ENCODE measurements around the gene PDGFA.

PDGFA gene

DNA sequence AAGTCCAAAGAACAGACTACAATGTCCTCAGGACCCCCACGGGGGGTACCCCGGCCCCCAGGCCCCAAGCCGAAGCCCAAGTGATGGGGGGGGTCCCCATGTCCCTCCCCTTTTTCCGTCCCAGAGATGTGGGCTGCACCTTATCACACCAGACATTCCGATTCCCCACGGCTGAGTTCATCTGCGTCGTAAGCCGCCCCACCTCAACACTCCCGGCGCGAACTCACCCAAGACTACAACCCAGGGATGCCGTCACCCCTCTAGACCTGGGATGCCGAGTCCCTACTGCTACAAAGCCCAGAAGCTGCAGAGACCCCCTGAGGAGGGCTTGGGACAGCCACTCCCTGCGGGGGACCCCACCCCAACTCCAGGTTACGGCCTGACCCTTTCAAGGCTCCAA lies 14.5 kb downstream of the PDGFA start:
- DNase-seq (ENCODE audit: low read depth, low spot score): no peak

DNA sequence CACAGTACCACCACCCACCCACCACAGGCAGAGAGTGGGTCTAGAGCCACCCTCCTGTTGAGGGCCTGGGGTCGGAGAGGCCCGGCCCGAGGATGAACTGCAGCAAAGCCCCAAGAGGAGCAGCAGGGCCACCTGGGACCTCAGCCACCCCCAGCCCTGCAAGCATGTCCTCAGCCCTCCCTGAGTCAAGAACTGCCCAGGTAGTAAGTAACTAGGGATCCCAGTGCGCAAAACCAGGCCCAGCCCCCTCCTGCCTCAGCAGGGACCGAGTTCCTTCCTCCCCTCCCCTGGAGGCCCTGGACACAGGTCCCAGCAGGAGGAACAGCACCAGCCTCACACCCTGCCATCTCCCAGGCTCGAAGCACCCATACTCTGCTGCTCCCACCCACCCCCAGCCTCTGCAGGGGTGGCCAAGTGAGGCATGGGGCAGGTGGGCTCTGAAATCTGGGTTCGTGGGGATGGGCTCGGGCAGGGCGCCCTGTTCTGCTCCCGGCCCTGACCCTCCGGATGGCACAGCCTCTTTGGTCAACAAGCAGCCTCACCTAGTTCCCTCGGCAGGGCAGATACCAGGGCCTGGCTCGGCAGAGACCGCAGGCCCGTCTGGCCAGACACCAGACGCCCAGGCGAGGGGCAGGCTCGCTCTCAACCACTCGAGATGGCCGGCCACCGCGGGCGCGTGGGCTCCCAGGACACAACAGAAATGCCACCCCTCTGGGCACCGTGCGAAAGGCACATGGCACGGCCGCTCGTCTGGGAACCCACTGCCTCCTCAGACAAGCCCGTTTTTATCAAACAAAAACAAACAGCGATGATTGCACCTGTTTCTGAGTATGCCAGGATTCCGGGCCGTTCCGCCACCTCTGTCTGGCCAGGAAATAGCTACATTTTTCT lies 15.2 kb downstream of the PDGFA start:
- no peak for DNase-seq (ENCODE audit: low read depth, low spot score)

DNA sequence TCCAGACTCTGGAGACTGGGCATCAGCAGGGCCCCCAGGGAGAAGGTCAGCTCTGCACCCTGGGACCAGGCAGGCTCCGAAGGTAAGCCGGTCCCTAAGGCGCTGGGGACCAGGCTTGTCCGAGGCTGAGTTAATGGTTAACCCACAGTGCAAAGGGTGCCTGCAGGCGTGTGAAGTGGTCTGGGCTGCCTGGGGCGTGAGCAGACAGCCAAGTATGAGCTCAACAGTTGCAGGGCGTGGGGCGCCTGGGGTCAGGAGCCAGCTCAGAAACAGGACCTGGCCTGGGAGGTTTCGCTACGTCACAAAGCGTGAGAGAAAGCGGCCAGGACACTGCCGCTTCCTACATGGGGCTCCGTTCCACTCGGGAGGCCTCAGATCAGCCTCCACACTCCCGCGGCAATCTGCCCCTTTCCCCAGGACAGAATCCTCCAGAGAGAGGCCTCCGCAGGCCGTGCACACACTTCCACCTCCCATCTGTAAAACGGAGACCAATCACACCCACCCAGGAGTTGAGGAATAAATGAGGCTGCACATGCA lies 16.0 kb downstream of the PDGFA start:
- DNase-seq (ENCODE audit: low read depth, low spot score): no peak

DNA sequence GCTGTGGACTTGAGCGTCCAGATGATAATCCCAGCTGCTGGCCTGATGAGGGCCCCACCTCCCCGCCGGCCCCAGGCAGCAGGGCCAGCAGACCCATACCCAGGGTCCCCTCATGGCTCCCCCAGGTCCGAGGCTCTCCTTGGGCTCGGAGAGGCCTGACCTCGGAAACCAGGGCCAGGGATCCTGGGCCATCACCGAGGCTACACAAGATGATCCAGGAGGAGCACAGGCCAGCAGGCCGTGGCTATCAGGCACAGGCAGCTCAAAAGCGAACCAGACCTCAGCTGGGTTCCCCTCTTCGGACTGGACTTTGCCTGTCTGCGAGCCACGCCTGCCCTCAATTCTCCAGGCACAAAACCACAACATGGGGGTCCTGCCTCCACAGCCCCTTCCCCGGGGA lies 17.4 kb downstream of the PDGFA start:
- DNase-seq (ENCODE audit: low read depth, low spot score): no peak

DNA sequence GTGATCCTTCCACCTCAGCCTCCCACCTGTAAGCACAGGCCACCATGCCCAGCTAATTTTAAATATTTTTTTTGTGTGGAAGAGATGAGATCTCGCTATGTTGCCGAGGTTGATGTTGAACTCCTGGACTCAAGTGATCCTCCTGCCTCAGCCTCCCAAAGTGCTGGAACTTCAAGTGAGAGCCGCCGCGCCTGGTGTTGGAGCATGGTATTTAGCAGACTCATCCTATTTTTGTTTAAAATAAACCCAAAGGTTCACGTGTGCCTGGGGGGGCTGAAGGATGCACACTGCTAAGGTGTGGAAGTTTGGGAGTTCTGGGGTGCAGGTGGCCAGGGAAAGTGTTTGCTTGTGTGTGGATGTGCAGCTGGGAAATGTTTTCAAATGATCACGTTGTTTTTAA lies 18.1 kb downstream of the PDGFA start:
- DNase-seq (ENCODE audit: low read depth, low spot score): no peak

DNA sequence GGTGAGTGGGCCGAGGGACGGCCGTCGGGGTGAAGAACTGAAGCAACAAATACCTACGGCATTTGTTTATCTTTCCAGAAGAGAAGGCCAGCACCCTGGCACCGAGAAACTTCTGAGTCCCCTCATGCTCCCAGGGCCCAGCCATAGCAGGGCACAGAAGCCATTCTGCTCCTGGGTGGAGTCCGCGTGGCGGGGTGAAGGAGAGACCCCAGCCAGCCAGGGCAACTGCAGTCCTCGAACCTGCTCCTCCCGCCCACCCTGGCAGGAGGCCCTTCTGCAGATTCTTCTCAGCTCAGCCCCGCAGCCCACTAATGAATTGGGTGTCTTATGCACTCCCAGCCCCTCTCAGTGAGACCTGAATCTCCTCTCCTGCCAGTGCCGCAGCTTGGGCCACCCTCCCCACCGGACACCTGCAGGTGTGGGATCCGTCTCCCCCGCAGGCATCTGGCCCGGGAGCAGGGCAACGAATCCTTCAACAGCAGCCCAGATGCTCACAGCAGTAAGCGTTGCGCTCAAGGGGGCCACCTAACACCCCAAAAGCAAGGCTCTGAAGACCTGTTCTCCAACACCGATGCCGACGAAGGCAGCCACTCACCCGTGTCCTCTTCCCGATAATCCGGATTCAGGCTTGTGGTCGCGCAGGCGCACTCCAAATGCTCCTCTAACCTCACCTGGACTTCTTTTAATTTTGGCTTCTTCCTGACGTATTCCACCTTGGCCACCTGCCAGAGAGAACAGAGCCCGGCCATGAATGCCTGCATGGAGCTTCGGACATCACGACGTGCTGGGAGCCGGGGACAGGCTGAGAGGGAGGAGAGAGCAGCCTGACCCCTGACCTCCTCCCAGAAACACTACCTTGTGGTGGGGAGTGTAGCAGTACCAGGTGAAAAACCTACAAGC lies 18.9 kb downstream of the PDGFA start:
- no peak for DNase-seq (ENCODE audit: low read depth, low spot score)

DNA sequence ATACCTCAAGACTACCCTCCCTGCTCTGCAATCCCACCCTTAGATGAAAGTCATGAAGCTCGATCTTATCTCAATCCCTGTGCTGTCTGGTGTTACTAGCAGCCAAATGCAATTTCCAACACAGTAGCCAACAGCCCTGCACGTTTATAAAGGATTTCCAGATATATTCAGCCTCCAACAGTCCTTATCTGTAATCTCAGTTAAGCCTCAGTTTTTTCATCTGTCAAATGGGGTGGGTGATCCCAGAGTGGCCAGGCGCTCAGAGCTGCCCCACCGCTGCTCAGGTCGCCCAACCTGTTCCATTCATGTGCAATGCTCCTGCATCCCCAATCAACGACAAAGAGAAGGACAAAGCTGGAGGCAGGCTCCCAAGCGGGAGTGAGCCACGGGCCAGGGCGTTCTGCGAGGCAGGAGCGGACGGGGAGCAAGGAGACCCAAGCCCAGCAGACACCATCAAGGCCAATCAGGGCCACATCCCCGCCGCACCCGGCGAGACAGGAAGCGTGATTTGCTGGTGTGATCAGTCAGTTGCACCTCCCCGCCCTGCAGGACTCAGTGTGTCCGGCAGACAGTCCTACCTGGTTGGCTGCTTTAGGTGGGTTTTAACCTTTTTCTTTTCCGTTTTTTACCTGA lies 19.7 kb downstream of the PDGFA start:
- DNase-seq (ENCODE audit: low read depth, low spot score): no peak

DNA sequence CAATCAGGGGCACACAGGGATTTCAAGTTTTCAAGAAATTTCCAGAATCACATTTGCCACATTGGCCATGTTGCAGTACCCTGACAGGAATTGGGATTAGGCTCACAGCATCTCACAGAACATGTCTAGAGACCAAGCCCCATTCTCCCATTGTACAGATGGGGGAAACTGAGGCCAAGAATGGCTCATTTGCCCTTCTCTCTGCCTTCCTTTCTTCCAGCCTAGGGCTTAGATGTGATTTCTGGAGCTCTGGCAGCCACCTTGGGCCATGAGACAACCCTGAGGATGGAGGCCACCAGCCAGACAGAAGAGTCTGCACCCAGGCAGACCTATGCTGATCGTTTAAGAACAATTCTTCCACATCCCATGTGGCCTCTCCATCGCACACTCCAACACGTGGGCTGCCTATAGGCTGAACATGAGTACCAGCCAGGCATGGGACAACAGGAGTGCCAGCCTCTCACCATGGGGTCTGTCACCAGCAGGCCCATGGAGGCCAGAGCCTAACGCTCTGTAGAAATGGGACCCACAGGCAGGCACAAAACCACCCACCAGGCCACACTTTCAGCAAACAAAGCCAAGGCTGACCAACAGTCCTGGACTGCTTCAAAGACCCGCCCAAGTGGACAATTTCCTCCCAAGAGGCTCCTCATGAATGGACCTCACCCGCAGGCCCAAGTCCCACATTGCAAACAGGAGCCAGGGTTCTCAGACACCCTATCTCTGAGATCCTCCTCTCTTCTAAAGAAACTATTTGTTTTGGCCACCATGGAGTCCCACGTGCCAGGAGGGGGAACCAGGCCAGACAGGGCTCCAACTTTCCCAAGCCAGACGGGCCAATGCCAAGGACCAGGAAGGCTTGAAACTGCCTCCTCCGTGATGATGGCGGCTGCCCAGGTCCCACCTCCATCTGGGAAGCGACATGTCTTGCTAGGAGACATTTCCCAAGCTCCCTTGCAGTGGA lies 20.7 kb downstream of the PDGFA start:
- no peak for DNase-seq (ENCODE audit: low read depth, low spot score)

DNA sequence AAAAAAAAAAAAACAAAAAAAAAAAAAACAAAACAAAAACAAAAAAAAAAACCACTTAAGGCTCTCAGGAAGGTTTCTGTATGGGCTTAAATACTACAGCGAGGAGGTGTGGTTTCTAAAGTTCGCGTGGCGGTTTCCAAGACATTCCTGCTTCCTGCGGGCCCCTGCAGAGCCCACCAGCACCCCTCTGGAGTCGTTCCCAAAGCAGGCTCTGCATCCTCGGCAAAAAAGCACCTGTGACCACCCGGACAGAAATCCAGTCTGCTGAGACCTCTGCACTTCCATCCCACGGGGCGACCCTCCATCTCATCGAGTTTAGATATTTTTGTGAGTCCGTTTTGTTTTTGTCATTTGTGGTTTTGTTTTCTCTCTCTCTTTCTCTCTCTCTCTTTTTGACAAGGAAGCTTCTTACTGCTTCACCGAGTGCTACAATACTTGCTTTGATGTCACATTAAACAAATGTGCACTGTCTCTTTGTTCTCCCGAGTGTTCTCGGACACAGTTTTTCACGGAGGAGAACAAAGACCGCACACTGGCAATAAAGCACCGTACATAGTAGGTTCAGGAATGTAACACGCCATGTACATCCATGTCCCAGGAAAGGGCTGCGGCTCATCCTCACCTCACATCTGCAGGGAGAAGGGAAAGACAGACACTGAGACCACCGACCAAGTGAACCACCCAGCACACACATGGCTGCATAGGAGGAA lies 21.5 kb downstream of the PDGFA start:
- no peak for DNase-seq (ENCODE audit: low read depth, low spot score)

DNA sequence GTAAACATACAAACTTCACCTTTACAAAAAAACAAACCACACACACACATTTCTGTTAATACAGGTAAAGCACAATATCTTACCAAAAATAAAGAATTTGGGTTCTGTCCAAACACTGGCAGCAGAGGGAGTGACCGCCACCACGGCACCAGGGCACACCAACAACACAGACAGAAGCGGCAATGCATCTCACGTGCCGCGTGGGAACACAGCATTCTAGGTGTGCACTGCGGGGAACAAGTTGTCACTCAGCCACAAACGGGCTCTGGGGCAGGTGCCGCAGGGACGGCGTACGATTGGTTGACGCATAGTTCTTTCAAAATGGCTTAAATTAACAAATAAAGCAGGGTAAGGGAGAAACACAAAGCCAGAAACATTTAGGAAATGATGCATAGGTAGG lies 22.3 kb downstream of the PDGFA start:
- no peak for DNase-seq (ENCODE audit: low read depth, low spot score)

DNA sequence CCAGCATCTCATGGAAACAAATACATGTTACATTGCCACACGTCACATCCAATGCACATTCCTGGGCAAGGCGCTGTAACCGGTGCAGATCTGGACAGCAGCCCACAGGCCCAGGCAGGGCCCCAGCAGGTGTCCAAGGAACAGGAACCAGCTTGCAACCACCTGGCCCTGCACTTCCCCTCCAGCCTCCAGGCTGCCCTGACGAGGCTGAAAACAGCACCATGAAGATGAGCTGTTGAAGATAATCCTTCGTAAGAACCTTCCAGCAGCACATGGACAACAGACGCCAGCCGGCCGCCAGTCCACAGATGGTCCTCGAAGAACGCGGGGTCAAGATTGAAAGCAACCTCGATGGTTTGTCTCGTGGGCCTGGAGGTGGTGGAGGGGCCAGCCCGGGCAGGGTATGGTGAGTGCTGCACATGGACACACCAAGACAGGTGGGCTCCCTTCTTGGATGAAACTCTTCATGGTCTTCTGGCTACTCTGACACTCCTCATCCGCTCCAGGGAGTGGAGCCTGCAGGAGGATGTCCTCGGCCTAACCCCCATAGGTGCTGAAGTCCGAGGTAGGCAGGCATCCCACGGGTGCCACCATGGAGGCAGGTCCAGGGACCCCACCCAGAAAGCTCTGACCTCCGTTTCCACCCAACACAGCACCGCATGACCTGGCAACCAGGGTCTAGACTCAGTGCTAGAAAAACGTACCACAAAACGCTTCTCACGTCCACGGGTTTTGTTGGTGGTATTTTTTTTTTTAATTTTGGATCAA lies 22.9 kb downstream of the PDGFA start:
- no peak for DNase-seq (ENCODE audit: low read depth, low spot score)

DNA sequence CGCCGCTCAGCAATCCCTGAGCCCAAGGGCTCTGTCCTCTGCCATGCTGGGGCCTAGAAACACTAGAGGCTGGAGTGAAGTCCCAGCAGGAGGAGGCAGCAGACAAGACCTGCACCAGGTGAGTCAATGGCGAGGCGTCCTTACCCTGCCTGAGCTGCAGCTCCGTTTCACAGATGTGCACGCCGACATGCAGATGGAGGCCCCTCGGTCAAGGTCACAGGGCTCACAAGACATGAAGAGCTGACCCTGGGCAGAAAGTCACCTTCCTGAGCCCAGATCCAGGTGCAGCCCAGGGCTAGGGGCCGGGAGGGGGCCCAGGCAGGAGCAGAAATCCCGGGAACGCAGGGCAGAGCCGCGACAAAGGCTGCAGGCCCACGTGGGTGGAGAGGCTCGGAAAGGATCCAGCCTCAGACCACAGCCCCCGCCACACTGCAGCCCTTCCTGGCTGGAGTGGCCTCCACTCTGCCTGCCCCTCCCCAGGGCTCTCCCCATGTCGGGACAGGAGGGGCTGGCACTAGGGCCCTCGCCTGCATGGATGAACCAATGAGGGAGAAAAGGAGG lies 23.8 kb downstream of the PDGFA start:
- DNase-seq (ENCODE audit: low read depth, low spot score): no peak

DNA sequence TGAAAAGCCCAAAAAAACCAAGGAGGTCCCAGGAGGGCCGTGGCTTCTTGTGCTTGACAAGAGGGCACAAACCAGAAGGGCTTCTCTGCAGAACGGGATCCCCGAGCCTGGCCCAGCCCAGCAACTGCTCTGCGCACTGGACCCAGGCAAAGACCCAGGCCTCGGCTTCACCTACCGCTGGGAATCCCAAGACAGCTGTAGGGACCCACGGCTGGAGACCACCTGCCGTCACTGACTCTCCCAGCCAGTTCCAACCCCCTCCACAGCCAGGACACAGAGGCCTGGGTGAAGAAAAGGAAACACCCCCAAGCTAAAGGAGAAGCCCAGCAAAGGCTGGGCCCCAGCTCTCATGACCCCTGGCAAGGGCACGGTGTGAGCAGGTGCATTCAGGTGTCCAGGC lies 24.3 kb downstream of the PDGFA start:
- no peak for DNase-seq (ENCODE audit: low read depth, low spot score)

DNA sequence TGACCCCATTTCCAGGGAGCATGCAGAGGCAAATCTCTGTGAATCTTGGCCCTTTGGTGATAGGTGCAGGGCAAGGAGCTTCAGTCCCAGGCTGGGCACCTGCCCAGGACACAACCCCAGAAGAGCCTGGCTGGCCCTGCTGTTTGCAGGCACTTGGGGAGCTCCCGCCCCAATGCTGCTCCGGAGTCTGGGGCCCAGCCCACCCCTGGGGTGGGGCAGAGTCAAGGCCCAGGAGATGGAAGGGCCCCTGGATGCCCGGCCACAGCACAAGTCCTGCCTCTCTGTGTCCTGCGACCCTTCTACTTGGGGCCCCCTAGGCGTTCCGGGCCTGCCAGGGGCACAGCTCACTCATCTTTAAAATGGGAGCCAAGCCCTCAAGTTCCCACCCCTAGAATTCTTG lies 24.7 kb downstream of the PDGFA start:
- no peak for DNase-seq (ENCODE audit: low read depth, low spot score)

DNA sequence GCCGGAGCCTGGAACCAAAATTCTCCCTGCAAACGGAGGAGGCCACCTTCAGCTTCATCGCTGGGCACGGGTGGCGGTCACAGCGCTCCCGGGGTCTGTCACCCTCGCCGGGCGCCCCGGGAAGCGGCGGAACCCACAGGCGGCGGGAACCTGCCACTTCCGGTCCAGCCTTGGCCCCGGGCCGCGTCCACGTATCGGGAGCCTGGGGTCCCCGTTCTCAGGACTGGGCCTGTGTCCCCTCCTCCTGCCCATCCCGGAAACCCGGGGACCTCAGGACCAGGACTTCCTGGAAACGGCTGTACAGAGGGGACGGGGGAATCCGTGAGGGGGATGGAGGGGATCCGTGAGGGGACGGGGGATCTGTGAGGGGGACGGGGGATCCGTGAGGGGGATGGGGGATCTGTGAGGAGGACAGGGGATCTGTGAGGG lies 25.4 kb downstream of the PDGFA start:
- no peak for DNase-seq (ENCODE audit: low read depth, low spot score)

DNA sequence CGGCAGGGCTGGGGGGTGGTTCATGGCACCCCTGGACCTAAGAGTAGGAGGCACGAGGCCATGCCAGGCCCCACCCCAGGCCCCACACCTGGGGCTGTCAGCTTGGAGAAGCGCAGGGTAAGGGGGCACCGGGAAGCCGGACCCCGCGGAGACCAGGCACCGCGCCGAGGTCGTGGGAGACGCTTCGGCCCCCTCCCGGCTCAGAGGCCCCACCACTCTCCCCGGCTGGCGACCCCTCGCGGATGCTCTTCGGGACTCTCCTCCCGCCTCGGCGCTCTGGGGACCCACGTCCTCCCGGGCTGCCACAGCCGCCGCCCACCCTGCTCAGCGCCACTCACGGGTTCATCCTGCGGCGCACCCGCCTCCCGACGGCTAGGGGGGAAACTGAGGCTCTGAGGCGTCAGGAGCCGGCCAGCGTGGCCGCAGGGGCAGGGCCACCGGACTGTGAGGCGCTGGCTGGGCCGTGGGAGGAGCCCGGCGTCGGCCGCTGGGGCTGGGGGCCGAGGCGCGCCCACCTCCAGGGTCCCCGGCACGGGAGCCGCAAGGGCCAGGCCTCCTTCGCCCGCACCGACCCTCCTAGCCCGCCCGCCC lies 25.9 kb downstream of the PDGFA start:
- DNase-seq (ENCODE audit: low read depth, low spot score): no peak

DNA sequence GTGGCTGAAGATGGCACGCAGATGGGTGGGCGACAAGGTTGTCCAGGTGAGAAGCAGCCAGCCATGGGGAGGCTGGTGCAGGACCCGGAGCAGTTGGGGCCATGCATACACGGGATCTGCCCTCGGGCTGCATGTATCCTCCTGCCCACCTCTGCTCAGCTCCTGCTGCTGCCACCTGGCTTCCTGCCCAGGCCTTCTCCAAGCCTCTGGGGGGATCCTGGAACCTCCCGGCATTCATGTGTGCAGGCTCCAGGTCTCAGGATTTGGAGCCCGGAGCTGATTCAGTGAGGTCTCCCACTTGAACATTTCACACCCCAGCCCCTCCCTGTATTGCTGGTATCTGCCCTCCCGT lies 27.0 kb downstream of the PDGFA start:
- DNase-seq (ENCODE audit: low read depth, low spot score): no peak

DNA sequence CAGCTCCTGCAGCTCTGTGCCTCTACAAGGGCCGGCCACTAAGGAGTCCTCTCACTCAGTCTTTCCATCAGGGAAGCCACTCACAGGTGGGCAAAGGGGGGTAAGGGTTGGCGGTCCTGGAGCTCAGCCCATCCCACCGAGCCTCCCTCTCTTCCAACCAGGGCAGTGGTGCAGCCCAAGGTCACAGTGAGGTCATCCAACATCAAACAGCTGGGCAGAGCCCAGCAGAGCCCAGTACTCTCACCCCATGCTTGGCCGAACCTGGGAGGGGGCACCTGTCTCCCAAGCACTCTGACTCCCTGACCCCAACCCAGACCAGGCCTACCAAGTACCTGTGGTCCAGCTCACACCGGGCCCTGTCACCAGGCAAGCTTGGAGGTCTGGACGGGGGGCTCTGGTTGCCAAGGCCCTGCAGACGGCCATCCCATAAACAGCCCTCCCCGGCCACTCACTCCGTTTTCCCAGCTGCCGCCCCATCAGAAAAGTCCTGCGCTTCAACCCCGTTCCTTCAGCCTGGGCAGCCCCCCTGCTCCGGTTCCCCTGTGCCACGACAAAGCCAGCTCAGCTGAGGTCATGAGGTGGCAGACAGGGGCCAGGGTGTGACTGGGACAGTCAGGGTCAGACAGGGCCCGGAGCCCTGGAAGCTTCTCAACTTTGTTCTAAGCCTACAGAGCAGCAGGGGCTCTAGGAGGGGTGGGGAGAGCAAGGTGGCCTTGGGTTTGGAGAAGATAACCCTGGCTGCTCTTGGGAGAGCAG lies 27.5 kb downstream of the PDGFA start:
- no peak for DNase-seq (ENCODE audit: low read depth, low spot score)

Measured in brain pericyte (primary cell).